DMS53 treated with DMSO at 0.1 percent for 48 hours (cell line): Measurements from ENCODE around the gene KRT15.
"Not testable (repeated sequence)": the region's sequence is repeated elsewhere in the genome, so short reads cannot be mapped to it uniquely, and the experiment has no call there.

Experiments
- DNase-seq: peaks from one replicate; lab custom pipeline; 2025; ENCODE audit not compliant: unreplicated experiment; lab: John Stamatoyannopoulos, UW

Gene KRT15

GRCh38 chr17:41544935-41545334 is 26.2 kb upstream of the KRT15 start:
- DNase-seq: no peak

- DNase-seq: peak; percentile 72
These were observed 25.8 kb upstream of the KRT15 start for GRCh38 chr17:41544491-41544892.

GRCh38 chr17:41542786-41543185 is 24.1 kb upstream of the KRT15 start:
- DNase-seq: not testable (repeated sequence)

GRCh38 chr17:41542357-41542756 is 23.7 kb upstream of the KRT15 start:
- DNase-seq: no peak

- peak; percentile 70 for DNase-seq
These were observed 22.4 kb upstream of the KRT15 start for GRCh38 chr17:41540921-41541625.

GRCh38 chr17:41539979-41540701 is 21.4 kb upstream of the KRT15 start:
- DNase-seq: peak; percentile 15

- no peak for DNase-seq
These were observed 20.4 kb upstream of the KRT15 start for GRCh38 chr17:41539071-41539492.

GRCh38 chr17:41538565-41538991 is 19.9 kb upstream of the KRT15 start:
- peak; percentile 69 for DNase-seq

GRCh38 chr17:41537990-41538389 is 19.3 kb upstream of the KRT15 start:
- DNase-seq: no peak

GRCh38 chr17:41537614-41537954 is 18.9 kb upstream of the KRT15 start:
- no peak for DNase-seq

GRCh38 chr17:41536741-41537613 is 18.3 kb upstream of the KRT15 start:
- DNase-seq: no peak

- peak; percentile 35 for DNase-seq
These were observed 17.2 kb upstream of the KRT15 start for GRCh38 chr17:41535764-41536481.

- DNase-seq: no peak
These were observed 16.3 kb upstream of the KRT15 start for GRCh38 chr17:41534899-41535546.

- DNase-seq: no peak
These were observed 14.9 kb upstream of the KRT15 start for GRCh38 chr17:41533613-41534012.

GRCh38 chr17:41532947-41533570 is 14.4 kb upstream of the KRT15 start:
- no peak for DNase-seq

GRCh38 chr17:41531993-41532392 is 13.3 kb upstream of the KRT15 start:
- no peak for DNase-seq

- DNase-seq: no peak
These were observed 11.7 kb upstream of the KRT15 start for GRCh38 chr17:41530062-41531048.

GRCh38 chr17:41529491-41529915 is 10.8 kb upstream of the KRT15 start:
- DNase-seq: peak; percentile 59

GRCh38 chr17:41528959-41529353 is 10.3 kb upstream of the KRT15 start:
- DNase-seq: peak; percentile 59
